ENCODE data around the gene TUBB2B.

TUBB2B gene

DNA sequence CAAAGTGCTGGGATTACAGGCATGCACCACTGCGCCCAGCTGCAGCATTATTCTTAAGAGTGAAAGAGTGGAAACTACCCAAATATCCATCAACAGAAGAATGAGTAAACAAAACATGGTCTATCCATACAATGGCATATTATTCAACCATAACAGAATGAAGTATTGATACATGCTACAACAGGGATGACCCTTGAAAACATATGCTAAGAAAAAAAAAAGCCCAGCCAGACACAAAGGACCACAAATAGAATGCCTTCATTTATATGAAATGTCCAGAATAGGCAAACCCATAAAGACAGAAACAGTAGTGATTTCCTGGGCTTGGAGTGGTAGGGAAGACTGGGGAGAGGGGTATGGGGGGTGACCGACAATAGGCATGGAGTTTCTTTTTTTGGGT lies 7.1 kb downstream of the TUBB2B start:
- in situ Hi-C loops (cut with MboI; ENCODE audit: low sequenced_read_pairs, unreplicated experiment): no loop called here
- TF ChIP-seq, protein P1, sequence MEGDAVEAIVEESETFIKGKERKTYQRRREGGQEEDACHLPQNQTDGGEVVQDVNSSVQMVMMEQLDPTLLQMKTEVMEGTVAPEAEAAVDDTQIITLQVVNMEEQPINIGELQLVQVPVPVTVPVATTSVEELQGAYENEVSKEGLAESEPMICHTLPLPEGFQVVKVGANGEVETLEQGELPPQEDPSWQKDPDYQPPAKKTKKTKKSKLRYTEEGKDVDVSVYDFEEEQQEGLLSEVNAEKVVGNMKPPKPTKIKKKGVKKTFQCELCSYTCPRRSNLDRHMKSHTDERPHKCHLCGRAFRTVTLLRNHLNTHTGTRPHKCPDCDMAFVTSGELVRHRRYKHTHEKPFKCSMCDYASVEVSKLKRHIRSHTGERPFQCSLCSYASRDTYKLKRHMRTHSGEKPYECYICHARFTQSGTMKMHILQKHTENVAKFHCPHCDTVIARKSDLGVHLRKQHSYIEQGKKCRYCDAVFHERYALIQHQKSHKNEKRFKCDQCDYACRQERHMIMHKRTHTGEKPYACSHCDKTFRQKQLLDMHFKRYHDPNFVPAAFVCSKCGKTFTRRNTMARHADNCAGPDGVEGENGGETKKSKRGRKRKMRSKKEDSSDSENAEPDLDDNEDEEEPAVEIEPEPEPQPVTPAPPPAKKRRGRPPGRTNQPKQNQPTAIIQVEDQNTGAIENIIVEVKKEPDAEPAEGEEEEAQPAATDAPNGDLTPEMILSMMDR (IDR thresholded peaks at IDR 0.05; ENCODE audit: borderline replicate concordance, control extremely low read depth, extremely low read depth, insufficient read depth, missing control alignments): no peak
- no peak for DNase-seq (ENCODE audit: low spot score)

GRCh38 chr6:3218266-3218665 lies 9.2 kb downstream of the TUBB2B start:
- TF ChIP-seq, protein P1 (IDR thresholded peaks at IDR 0.05; ENCODE audit: borderline replicate concordance, control extremely low read depth, extremely low read depth, insufficient read depth, missing control alignments): no peak
- in situ Hi-C loops (cut with MboI; ENCODE audit: low sequenced_read_pairs, unreplicated experiment): no loop called here
- DNase-seq (ENCODE audit: low spot score): no peak

- TF ChIP-seq, protein P1 (IDR thresholded peaks at IDR 0.05; ENCODE audit: borderline replicate concordance, control extremely low read depth, extremely low read depth, insufficient read depth, missing control alignments): no peak
- in situ Hi-C loops (cut with MboI; ENCODE audit: low sequenced_read_pairs, unreplicated experiment): no loop called here
- DNase-seq (ENCODE audit: low spot score): no peak
These were observed 10.2 kb downstream of the TUBB2B start for GRCh38 chr6:3217286-3217685.

DNA sequence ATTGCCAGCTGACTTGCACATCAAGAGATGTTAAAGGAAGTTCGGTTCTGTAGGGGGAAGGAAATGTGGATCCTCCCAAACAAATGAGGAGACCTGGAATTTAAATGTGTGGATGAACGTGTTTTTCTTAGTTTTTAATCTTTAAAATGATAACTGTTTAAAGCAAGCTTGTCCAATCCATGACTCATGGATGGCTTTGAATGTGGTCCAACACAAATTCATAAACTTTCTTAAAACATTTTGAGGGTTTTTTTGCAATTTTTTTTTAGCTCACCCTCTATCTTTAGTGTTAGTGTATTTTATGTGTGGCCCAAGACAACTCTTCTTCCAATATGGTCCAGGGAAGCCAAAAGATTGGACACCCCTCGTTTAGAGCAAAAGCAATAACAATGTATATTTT lies 12.6 kb downstream of the TUBB2B start:
- TF ChIP-seq, protein P1 (IDR thresholded peaks at IDR 0.05; ENCODE audit: borderline replicate concordance, control extremely low read depth, extremely low read depth, insufficient read depth, missing control alignments): no peak
- DNase-seq (ENCODE audit: low spot score): no peak
- in situ Hi-C loops (cut with MboI; ENCODE audit: low sequenced_read_pairs, unreplicated experiment): no loop called here

- TF ChIP-seq, protein P1 (IDR thresholded peaks at IDR 0.05; ENCODE audit: borderline replicate concordance, control extremely low read depth, extremely low read depth, insufficient read depth, missing control alignments): no peak
- DNase-seq (ENCODE audit: low spot score): no peak
- in situ Hi-C loops (cut with MboI; ENCODE audit: low sequenced_read_pairs, unreplicated experiment): no loop called here
These were observed 14.1 kb downstream of the TUBB2B start for GRCh38 chr6:3213334-3213695.

DNA sequence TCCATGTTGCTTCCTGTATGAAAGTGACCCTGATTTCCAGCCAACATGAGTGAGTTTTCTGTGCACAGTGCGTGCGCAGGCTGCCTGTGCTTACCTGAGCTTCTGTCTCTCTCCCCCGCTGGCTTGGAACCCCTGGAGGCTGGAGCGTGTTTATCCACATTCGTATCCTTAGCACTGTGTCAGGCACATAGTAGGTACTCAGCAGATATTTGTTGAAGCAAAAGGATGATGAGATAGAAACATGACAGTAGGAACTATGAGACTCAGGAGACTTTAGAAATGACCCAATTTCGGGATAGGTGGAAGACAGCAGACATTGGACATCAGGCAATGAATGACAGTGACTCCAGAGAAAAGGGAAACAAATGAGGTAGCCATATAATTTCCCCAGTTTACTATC lies 15.2 kb downstream of the TUBB2B start:
- DNase-seq (ENCODE audit: low spot score): no peak
- in situ Hi-C loops (cut with MboI; ENCODE audit: low sequenced_read_pairs, unreplicated experiment): no loop called here
- TF ChIP-seq, protein P1 (IDR thresholded peaks at IDR 0.05; ENCODE audit: borderline replicate concordance, control extremely low read depth, extremely low read depth, insufficient read depth, missing control alignments): no peak

- no peak for DNase-seq (ENCODE audit: low spot score)
- TF ChIP-seq, protein P1 (IDR thresholded peaks at IDR 0.05; ENCODE audit: borderline replicate concordance, control extremely low read depth, extremely low read depth, insufficient read depth, missing control alignments): no peak
- in situ Hi-C loops (cut with MboI; ENCODE audit: low sequenced_read_pairs, unreplicated experiment): no loop called here
These were observed 15.8 kb downstream of the TUBB2B start for GRCh38 chr6:3211681-3212080.

Data from GM13976 (cell line).